HepG2 (cell line): ENCODE data around the gene TRANK1. TPM values are rescaled to one million over a fixed set of nuclear protein-coding genes. Genes with fewer than 3 reads are reported as not detected.

Experiments
- DMAP1 ChIP-seq: IDR thresholded peaks from 2 replicates; pipeline ENCODE4 v1.6.1; 2016
- EP300 ChIP-seq, 3 experiments: sonication (generic) in 1 of 3; formaldehyde crosslinking in 1 of 3; IDR thresholded peaks; 2 replicates each; pipeline versions ENCODE4 v1.5.1 to v1.6.1; 2011 to 2020; ENCODE audit warnings: low read depth in 2 of 3, low read length in 2 of 3, borderline replicate concordance in 1 of 3, improper control_type of control experiment in 1 of 3, mild to moderate bottlenecking in 1 of 3, missing genetic modification reagents in 1 of 3, moderate library complexity in 1 of 3
- FOXA3 ChIP-seq: IDR thresholded peaks from 2 replicates; pipeline ENCODE4 v1.6.1; 2016; ENCODE audit warnings: missing genetic modification reagents, missing compliant biosample characterization
- HMGXB4 ChIP-seq, 2 experiments: sonication (generic) in 1 of 2; formaldehyde crosslinking in 1 of 2; IDR thresholded peaks; 2 replicates each; pipeline versions ENCODE4 v1.4.0 to v1.6.1; 2018 to 2020; ENCODE audit warnings: missing genetic modification reagents in 2 of 2, borderline replicate concordance in 1 of 2, low read depth in 1 of 2, mild to moderate bottlenecking in 1 of 2, missing biosample characterization in 1 of 2
- KDM4B ChIP-seq: sonication (generic); formaldehyde crosslinking; IDR thresholded peaks from 2 replicates; pipeline ENCODE4 v1.4.0; 2020; ENCODE audit warnings: missing genetic modification reagents
- RAD51 ChIP-seq: fragments of 450-650 bp; IDR thresholded peaks from 2 replicates; pipeline ENCODE4 v1.6.1; 2016; ENCODE audit warnings: borderline replicate concordance
- SIN3B ChIP-seq: fragments of 150-350 bp; IDR thresholded peaks from 2 replicates; pipeline ENCODE4 v1.6.1; 2014; ENCODE audit warnings: low read length
- SOX13 ChIP-seq, 3 experiments: fragments of 450-650 bp in 1 of 3; sonication (generic) in 1 of 3; formaldehyde crosslinking in 1 of 3; IDR thresholded peaks in 2 of 3; conservative IDR thresholded peaks in 1 of 3; 2 replicates each; pipeline versions ENCODE4 v1.5.0 to v1.6.1; 2016 to 2020; ENCODE audit warnings: antibody characterized with exemption in 1 of 3, mild to moderate bottlenecking in 1 of 3, missing compliant biosample characterization in 1 of 3, missing genetic modification reagents in 1 of 3, moderate library complexity in 1 of 3
- ZBTB40 ChIP-seq, 2 experiments: fragments of 450-650 bp in 1 of 2; sonication (generic) in 1 of 2; formaldehyde crosslinking in 1 of 2; IDR thresholded peaks; 2 replicates each; pipeline versions ENCODE4 v1.6.1 to v1.8.0; 2016 to 2022; ENCODE audit warnings: antibody characterized with exemption in 1 of 2, mild to moderate bottlenecking in 1 of 2, missing genetic modification reagents in 1 of 2
- ZEB1 ChIP-seq: IDR thresholded peaks from 2 replicates; pipeline ENCODE4 v1.6.1; 2012; ENCODE audit warnings: mild to moderate bottlenecking, low read depth, inconsistent platforms; ENCODE audit not compliant: insufficient replicate concordance
- ZNF414 ChIP-seq: sonication (generic); formaldehyde crosslinking; IDR thresholded peaks from 2 replicates; pipeline ENCODE4 v1.5.0; 2020; ENCODE audit warnings: missing genetic modification reagents
- ZXDC ChIP-seq: sonication (generic); formaldehyde crosslinking; IDR thresholded peaks from 2 replicates; pipeline ENCODE4 v1.5.0; 2020; ENCODE audit warnings: mild to moderate bottlenecking, missing genetic modification reagents
- polyA plus RNA-seq, 8 experiments: library from polyadenylated mRNA; depleted of rRNA in 3 of 8; stranded (reverse) in 7 of 8; unstranded in 1 of 8; fragments of >200 nt; fragmentation: Illumina TruSeq in 4 of 8; extraction: Trizol in 4 of 8; gene quantifications; 2 replicates each; pipeline versions ENCODE4 v1.2.1 to v1.2.3, GENCODE V29; 2011 to 2016; ENCODE audit warnings: low read depth in 4 of 8, missing spikeins in 1 of 8, mixed read lengths in 1 of 8; ENCODE audit not compliant: insufficient read depth in 1 of 8
- total RNA-seq, 5 experiments: library from RNA; depleted of rRNA; stranded (reverse); fragments of >200 nt; fragmentation: Illumina TruSeq; extraction: Trizol; gene quantifications; 2 replicates each; pipeline ENCODE4 v1.2.3, GENCODE V29; 2016; ENCODE audit warnings: low read depth in 1 of 5

Gene TRANK1
- total and polyA plus RNA-seq, 2 of the 13 experiments (the other 11 are each of a cell fraction or from before 2014, with no cell fraction given) = 0.13 to 0.32 TPM

- 0 out of 2 replicates have a peak, but pooled peaks have one; percentile 30 for TF ChIP-seq ZNF414 (CRISPR knock-in tag)
- peak; percentile 54 for TF ChIP-seq FOXA3 (CRISPR knock-in tag)
- TF ChIP-seq SIN3B = no peak
- no peak for TF ChIP-seq ZEB1
- TF ChIP-seq DMAP1 = no peak
- no peak for TF ChIP-seq ZXDC (CRISPR knock-in tag)
- peak in 1 of 2 experiments; percentile 37; a peak in 1 of 4 replicates for TF ChIP-seq EP300 (IDR thresholded peaks at IDR 0.05; ENCODE audit: low read depth in 2 of 2, low read length in 2 of 2)
- TF ChIP-seq EP300 (CRISPR knock-in tag; IDR thresholded peaks at IDR 0.05; ENCODE audit: borderline replicate concordance) = no peak
- TF ChIP-seq KDM4B (CRISPR knock-in tag) = no peak
- TF ChIP-seq ZBTB40 (IDR thresholded peaks at IDR 0.05) = no peak
- TF ChIP-seq ZBTB40 (CRISPR knock-in tag; IDR thresholded peaks at IDR 0.05) = no peak
- TF ChIP-seq HMGXB4 (CRISPR knock-in tag; IDR thresholded peaks at IDR 0.05; ENCODE audit: borderline replicate concordance in 1 of 2, low read depth in 1 of 2) = no peak
- no peak for TF ChIP-seq SOX13 (IDR thresholded peaks at IDR 0.05)
- TF ChIP-seq SOX13 (CRISPR knock-in tag; conservative IDR thresholded peaks at IDR 0.05 in 1 of 2, IDR thresholded peaks at IDR 0.05 in 1 of 2) = 0 out of 4 replicates have a peak, but pooled peaks of 1 of the 2 experiments have one; percentile 6
- no peak for TF ChIP-seq RAD51
Observed at GRCh38 chr3:36933540-36934296, 11.1 kb downstream of the TRANK1 start (continued).
